WI38 (cell line): ENCODE results near the gene BRINP3.

Experiments
- H3K4me3 ChIP-seq: 2 replicates; pipeline ENCODE4 v1.5.1; 2011; ENCODE audit warnings: low read depth, mild to moderate bottlenecking, control low read depth, low read length
- CTCF ChIP-seq: IDR thresholded peaks from 2 replicates; pipeline ENCODE4 v1.5.1; 2012; ENCODE audit warnings: low read depth, mild to moderate bottlenecking, control low read depth, low read length

The BRINP3 gene

GRCh38 chr1:190183588-190183987 is 294.1 kb downstream of the BRINP3 start:
- H3K4me3 ChIP-seq, result no peak overlapping the region
- TF ChIP-seq CTCF, result no peak

- H3K4me3 ChIP-seq, result no peak overlapping the region
- no peak for TF ChIP-seq CTCF
These were observed 297.8 kb downstream of the BRINP3 start for GRCh38 chr1:190179817-190180216.

- H3K4me3 ChIP-seq, result no peak overlapping the region
- TF ChIP-seq CTCF, result no peak
These were observed 298.8 kb downstream of the BRINP3 start for GRCh38 chr1:190178827-190179226.

GRCh38 chr1:190177555-190177954 is 300.1 kb downstream of the BRINP3 start:
- no peak overlapping the region for H3K4me3 ChIP-seq
- no peak for TF ChIP-seq CTCF

GRCh38 chr1:190176776-190177175 is 300.9 kb downstream of the BRINP3 start:
- H3K4me3 ChIP-seq, result no peak overlapping the region
- TF ChIP-seq CTCF, result no peak

- H3K4me3 ChIP-seq, result no peak overlapping the region
- no peak for TF ChIP-seq CTCF
These were observed 302.3 kb downstream of the BRINP3 start for GRCh38 chr1:190175320-190175719.

- no peak overlapping the region for H3K4me3 ChIP-seq
- TF ChIP-seq CTCF, result no peak
These were observed 304.8 kb downstream of the BRINP3 start for GRCh38 chr1:190172651-190173430.
